HG02852 (cell line): Measurements from ENCODE around the gene DENND1A.
A peak's percentile ranks its signal among the peaks of the same experiment; 100 is the strongest.
"Not testable (repeated sequence)": the region's sequence is repeated elsewhere in the genome, so short reads cannot be mapped to it uniquely, and the experiment has no call there.

Experiments
- ATAC-seq: cut with Tn5 transposase; IDR thresholded peaks from one replicate; pipeline ENCODE4 v1.9.1; 2021; ENCODE audit warnings: mild to moderate bottlenecking, moderate library complexity; ENCODE audit not compliant: unreplicated experiment

DENND1A gene

DNA sequence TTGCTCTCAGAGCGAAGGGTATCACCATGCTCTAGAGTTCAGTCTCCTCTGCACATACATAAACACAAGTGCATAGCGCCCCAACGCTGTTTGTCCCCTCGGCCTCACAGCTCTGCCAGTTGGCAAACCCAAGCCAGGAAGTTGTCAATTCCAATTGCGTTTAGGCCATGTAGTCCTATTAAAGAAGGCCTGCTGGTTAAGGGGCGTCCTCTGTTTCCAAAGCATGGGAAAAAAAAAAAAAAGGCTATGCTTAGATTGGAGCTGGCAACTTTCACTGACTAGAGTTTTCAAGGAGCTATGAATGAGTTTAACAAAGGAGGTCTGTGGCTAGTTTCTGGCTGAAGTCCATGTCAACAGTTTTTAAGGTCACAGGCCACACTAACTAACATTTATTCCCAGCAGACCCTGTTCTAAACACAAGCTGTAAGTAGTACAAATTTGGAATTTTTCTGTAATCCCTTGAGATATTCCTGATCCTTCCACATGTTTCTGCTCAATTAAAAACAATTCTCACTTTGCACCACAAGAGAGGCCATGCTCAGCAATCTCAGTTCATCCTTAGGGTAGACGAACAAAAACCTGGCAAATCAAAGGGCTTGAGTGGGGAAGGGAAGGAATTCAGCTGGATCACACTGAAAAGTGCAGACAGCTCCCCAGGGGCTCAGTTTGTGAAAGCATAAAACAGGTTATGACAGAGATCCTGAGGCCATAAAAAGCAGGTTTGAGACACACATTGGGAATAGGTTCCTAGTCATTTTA is 187.7 kb downstream of the DENND1A start:
- no peak for ATAC-seq

DNA sequence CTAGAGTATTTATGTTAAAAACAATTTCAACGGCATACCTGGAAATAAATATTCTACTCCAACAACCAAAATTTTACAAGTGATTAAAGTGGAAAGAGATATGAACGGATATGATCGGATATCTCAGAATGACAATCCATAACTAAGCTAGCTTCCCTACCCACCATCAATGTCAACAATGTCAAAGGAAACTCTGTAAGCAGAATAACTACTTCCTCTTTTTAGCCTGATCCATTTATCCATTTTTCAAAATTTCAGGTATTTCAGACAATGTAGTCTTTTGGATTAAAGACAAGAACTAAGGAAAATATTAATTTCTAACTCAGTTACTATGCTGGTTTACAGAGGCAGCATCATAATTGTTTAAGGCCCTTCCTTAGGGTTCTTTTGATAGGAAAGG is 188.7 kb downstream of the DENND1A start:
- ATAC-seq, result no peak

DNA sequence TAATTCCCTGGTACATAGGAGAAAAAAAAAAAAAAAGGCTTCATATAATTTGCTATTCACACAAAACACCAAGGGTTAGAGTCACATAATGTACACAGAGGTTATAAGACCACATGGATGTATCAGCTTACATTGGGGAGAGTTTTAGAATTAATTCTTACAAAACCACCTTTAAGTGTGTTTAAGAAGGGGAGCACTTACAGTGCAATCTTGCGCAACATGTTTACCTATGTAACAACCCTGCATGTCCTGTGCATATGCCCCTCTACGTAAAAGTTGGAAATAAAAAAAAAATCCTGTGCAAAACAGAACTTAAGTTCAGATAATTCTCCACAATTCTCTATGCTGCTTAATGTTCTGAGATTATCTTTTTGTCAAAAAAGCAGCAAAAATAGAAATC is 190.0 kb downstream of the DENND1A start:
- no peak for ATAC-seq

GRCh38 chr9:123739387-123739786 is 190.5 kb downstream of the DENND1A start:
- no peak for ATAC-seq

- no peak for ATAC-seq
Measured at GRCh38 chr9:123738648-123739047, 191.3 kb downstream of the DENND1A start.

- ATAC-seq, result no peak
Measured at GRCh38 chr9:123735376-123735775, 194.6 kb downstream of the DENND1A start.

DNA sequence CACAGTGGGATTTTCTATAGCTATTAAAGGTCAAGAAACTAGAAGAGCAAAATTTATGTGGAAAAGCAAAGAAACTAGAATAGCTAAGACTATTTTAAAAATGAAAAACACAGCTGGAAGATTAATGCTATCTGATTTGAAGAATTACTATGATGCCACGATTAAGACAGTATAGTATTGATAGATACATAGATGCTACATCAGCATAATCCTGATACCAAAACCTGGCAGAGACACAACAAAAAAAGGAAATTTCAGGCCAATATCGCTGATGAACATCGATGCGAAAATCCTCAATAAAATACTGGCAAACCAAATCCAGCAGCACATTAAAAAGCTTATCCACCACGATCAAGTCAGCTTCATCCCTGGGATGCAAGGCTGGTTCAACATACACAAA is 201.4 kb downstream of the DENND1A start:
- ATAC-seq, result not testable (repeated sequence)

DNA sequence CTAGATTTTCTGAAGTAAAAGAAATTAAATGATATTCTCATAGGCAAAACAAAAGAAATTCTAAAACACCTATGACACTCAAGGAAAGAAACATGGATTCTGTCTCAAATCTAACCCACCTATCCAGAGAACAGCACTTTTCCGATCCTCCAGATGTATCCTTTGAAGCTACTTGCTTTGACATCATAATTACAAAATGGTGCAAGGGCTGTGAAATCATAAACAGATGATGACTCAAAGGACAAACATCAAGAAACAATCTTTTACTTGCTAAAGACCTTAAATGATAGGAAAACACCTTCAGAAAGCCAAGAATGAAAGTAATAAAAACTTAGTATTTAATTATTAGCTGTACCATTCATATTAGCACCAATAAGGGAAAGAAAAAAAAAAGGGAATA is 202.6 kb downstream of the DENND1A start:
- ATAC-seq, result no peak

DNA sequence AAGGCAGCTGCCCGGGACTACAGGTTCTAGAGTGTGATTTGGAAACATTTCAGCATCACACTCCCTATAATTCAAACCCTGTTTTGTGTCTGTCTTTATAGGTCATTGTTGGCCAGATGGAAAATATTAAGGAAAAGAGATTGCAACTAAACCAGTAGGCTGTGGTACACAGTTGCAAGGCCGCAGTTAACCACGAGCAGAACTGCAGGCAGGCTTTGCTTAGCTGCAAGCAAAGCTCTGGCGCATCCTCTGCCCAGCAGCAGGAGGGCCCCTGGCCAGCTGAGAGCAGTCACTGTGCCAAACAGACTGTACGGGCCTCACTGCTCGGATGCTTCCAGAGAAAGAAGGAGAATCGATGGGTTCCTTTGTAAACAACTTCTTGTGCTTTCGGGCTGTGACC is 204.5 kb downstream of the DENND1A start:
- ATAC-seq, result no peak

- no peak for ATAC-seq
Measured at GRCh38 chr9:123724211-123724796, 205.6 kb downstream of the DENND1A start.

DNA sequence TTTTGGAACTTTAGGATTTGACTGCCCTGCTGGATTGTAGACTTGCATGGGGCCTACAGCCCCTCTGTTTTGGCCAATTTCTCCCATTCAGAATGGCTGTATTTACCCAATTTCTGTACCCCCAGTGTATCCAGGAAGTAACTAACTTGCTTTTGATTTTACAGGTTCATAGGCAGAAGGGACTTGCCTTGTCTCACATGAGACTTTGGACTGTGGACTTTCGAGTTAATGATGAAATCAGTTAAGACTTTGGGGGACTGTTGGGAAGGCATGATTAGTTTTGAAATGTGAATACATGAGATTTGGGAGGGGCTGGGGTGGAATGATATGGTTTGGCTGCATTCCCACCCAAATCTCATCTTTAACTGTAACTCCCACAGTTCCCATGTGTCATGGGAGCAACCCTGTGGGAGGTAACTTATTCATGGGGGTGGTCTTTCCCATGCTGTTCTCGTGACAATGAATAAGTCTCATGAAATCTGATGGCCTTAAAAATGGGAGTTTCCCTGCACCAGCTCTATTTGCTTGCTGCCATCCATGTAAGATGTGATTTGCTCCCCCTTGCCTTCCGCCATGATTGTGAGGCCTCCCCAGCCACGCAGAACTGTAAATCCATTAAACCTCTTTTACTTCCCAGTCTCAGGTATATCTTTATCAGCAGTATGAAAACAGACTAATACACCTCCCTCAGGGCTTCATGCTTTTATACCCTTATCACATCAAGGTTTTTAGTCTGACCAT is 206.6 kb downstream of the DENND1A start:
- ATAC-seq, result no peak

DNA sequence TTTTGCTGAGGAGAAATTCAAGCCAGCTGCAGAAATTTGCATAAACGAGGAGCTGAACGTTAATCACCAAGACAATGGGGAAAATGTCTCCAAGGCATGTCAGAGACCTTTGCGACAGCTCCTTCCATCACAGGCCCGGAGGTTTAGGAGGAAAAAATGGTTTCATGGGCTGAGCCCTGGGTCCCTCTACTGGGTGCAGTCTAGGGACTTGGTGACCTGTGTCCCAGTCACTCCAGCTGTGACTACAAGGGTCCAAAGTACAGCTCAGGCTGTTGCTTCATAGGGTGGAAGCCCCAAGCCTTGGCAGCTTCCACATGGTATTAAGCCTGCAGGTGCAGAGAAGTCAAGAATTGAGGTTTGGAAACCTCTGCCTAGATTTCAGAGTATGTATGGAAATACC is 207.5 kb downstream of the DENND1A start:
- no peak for ATAC-seq

DNA sequence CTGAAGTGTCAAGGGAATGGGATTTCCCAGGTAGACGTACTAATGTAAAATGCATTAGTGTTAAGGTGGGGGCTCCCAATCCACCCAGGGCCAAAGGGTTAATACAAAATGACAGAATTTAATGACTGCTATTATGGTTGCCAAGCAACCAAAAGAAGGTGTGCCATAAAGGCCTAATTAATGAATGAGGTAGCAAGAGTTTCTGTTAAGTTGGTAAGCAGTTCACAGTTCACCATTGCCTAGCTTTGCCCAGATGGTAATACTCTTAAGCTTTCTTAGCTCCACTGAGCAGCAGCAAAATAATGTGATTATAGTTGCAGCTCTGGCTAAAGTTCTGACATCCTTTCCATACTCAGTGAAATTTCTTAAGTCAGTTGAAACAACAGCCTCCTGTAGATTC is 211.7 kb downstream of the DENND1A start:
- ATAC-seq, result no peak

DNA sequence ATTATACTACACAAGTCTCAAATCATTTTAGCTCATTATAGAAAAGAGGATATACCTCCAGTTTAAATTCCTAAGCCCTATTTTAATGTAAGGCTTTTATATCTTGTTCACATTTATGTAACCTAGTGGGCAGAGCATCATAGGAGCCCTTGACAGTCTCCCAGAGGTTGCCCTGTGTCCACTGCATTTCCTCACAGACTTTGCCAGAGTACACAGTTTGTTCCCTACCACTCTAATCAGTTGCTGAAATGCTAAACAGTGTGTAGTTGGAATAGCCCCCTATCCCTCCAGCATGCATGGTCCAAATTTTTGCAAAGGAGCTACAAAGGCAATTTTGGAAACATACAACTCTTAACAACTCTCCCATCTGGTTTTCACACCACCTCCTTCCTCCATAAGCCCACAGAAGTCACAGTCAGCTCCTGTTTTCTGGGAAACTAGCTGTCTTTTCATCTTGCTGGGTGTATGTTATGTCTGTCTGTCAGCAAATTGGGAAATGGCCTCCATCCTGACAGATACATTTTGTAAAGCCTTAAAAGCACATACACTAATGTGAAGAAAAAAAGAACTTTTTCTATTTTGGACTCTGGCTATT is 212.2 kb downstream of the DENND1A start:
- no peak for ATAC-seq

- no peak for ATAC-seq
Measured at GRCh38 chr9:123716339-123716945, 213.5 kb downstream of the DENND1A start.

GRCh38 chr9:123715258-123715657 is 214.7 kb downstream of the DENND1A start:
- no peak for ATAC-seq

DNA sequence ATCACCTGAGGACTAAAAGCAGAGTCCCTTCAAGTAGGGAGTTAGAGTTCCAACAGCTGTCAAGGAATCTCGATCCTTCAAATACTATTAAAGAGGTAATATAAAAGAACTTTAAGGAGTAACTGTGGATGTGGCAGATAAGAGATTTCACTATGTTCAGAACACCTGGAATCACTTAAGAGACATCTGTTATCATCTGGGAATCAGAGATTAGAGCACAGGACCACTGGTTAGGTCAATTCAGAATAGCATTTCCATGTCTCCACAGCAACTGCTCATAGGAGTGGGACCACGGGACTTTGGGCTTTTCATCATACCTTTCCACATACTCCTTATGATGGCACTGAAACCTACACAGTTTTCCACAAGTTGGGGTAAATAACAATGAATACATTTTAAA is 216.6 kb downstream of the DENND1A start:
- no peak for ATAC-seq

GRCh38 chr9:123712399-123712798 is 217.5 kb downstream of the DENND1A start:
- no peak for ATAC-seq

DNA sequence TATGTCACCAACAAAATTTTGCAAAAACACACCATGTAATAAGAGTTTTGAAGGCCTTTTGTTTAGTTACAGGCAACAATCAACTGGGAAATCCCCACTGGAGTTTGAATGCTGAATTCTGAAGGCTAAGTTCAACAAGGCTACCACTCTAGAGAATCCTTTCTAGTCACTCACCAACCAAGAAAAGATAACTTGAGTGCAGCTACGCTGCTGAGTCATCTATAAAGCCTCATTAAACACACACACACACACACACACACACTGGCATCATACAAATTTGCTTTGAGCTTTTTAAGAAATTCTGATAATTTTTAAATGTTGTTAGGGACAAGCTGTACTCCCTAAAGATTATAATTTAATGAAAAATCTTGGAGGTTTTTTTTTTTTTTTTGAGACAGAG is 219.6 kb downstream of the DENND1A start:
- no peak for ATAC-seq

DNA sequence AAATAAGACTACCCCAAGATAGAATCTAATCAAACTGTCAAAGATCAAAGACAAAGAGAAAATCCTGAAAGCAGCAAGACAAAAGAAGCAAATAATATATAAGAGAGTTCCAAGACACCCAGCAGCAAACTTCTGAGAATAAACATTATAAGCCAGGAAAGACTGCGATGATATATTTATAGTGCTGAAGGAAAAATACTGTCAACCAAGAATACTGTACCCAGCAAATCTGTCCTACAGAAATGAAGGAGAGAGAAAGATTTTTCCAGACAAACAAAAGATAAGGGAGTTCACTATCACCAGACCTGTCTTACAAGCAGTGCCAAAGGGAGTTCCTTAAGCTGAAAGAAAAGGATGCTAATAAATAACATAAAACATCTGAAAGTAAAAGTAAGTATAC is 227.4 kb downstream of the DENND1A start:
- no peak for ATAC-seq

- peak; percentile 52 for ATAC-seq
Measured at GRCh38 chr9:123697686-123698085, 232.2 kb downstream of the DENND1A start.
